ENCODE results near the gene RGS19.
"Not testable (repeated sequence)": the region's sequence is repeated elsewhere in the genome, so short reads cannot be mapped to it uniquely, and the experiment has no call there.

Gene RGS19

DNA sequence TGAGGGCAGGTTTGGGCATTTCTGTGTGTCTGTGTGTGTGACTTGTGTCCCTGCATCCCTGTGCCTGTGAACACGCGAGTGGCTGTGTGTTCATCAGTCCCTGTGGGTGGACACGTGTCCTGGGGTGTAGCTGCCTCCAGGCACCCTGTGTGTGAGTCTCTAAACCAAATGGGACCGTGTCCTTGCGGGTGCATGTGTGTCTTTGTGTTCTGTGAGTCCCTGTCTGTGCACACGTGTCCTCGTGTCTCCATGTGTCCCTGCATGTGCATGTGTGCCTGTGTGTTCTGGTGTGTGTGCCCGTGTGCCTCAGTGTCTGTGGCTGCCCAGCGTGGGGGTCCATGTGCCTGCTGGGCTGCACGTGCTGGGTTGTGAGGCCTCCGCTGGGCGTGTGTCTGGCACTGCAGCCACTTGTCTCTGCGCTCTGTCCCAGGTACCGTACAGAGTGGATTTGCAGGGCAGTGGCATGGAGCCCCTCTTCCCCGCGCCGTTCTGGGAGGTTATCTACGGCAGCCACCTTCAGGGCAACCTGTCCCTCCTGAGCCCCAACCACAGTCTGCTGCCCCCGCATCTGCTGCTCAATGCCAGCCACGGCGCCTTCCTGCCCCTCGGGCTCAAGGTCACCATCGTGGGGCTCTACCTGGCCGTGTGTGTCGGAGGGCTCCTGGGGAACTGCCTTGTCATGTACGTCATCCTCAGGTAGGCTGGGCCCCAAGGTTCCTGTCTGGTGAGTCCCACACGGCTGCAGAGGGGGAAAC lies 13.1 kb upstream of the RGS19 start:
- no peak for DNase-seq

GRCh38 chr20:64091770-64092169 lies 12.5 kb upstream of the RGS19 start:
- no peak for DNase-seq

GRCh38 chr20:64091340-64091739 lies 12.0 kb upstream of the RGS19 start:
- DNase-seq = no peak

DNA sequence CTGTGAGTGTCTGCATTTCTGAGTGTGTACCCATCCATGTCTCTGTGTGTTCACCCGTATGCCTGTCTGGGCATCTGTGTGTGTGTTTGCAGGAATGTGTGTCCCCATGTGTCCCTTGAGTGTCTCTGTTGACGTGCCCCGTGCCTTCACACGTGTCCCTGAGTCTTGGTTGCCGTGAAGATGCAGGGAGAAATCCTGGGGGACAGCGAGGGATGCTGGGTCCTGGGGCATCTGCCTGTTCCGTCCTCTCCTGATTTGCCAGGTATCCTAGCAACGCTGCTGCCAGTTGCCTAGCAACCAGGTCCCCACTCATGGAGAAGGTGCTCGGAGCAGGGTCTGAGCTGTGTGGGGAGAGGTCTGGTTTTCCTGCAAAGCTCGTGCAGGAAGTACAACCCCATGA lies 10.8 kb upstream of the RGS19 start:
- no peak for DNase-seq

GRCh38 chr20:64088586-64088985 lies 9.3 kb upstream of the RGS19 start:
- not testable (repeated sequence) for DNase-seq

DNA sequence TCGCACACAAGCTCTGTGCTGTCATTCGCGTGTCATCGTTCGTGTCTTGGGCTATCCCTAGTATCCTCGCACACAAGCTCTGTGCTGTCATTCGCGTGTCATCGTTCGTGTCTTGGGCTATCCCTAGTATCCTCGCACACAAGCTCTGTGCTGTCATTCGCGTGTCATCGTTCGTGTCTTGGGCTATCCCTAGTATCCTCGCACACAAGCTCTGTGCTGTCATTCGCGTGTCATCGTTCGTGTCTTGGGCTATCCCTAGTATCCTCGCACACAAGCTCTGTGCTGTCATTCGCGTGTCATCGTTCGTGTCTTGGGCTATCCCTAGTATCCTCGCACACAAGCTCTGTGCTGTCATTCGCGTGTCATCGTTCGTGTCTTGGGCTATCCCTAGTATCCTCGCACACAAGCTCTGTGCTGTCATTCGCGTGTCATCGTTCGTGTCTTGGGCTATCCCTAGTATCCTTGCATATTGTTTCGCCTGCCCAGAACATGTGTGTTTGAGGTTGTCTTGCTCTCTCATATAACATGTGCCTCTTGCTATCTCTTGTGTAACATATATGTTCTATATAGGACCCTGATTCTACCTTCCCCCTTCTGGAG lies 8.0 kb upstream of the RGS19 start:
- not testable (repeated sequence) for DNase-seq

GRCh38 chr20:64086801-64087200 lies 7.5 kb upstream of the RGS19 start:
- DNase-seq = no peak

DNA sequence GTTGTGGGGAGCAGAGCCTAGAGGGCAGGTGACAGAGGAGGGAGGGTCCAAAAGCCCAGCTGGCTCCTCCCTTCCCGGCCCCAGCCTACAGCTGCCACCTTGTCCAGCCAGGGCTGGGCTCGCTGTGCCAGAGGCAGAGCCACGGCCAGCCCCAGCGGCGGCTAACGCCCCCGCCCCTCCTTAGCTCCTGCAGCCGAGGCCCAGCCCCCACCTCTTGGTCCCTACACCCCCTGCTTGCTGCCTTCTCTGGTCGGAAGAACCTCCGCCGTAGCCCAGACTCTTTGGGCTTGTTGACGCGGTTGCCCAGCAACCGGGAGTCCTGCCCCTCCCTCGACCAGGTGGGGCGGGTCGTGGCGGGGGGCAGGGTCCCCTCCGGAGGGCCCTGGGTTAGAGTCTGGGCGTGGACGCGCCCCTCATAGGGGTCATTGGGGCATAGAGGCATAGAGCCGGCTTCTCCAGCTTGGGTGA lies 5.4 kb upstream of the RGS19 start:
- no peak for DNase-seq

- DNase-seq = no peak
These were observed 4.7 kb upstream of the RGS19 start, which contains the start of gene LKAAEAR1 for GRCh38 chr20:64083804-64084684. LKAAEAR1 (minus strand) TSS chr20:64084398; CDS start chr20:64084219, 179 bp downstream.

GRCh38 chr20:64083378-64083803 lies 4.1 kb upstream of the RGS19 start:
- DNase-seq = peak; percentile 62

GRCh38 chr20:64082820-64083377 lies 3.6 kb upstream of the RGS19 start:
- no peak for DNase-seq

DNA sequence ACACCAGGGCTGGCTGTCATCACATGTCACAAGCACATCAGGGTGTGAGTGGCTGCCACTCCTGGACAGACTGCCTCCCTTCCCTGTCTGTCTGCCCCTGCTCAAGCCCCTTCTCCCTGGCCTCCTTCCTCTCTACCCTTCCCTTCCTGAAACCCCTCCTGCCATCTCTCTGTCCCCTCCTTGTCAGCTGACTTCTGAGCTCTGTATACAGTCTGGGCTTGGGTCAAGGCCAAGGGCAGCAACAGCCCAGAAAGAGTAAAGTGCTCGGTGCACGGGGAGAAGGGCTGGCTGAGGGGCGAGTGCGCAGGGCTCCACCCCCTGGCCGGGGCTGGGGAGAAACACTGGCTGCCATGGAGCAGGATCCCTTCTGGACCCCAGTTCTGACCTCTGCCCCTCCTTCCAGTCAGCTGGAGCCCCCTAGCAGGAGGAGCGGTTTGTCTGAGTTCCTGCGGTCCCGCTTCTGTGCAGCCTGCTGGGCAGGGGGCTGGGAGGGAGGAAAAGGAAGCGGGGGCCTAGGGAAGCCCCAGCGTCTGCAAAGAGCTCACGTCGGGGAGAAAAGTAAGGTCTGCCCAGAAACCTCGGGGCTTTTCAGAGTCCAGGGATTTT lies 2.9 kb upstream of the RGS19 start:
- DNase-seq = no peak

- DNase-seq = no peak
These were observed 2.3 kb upstream of the RGS19 start for GRCh38 chr20:64081624-64081964.

DNA sequence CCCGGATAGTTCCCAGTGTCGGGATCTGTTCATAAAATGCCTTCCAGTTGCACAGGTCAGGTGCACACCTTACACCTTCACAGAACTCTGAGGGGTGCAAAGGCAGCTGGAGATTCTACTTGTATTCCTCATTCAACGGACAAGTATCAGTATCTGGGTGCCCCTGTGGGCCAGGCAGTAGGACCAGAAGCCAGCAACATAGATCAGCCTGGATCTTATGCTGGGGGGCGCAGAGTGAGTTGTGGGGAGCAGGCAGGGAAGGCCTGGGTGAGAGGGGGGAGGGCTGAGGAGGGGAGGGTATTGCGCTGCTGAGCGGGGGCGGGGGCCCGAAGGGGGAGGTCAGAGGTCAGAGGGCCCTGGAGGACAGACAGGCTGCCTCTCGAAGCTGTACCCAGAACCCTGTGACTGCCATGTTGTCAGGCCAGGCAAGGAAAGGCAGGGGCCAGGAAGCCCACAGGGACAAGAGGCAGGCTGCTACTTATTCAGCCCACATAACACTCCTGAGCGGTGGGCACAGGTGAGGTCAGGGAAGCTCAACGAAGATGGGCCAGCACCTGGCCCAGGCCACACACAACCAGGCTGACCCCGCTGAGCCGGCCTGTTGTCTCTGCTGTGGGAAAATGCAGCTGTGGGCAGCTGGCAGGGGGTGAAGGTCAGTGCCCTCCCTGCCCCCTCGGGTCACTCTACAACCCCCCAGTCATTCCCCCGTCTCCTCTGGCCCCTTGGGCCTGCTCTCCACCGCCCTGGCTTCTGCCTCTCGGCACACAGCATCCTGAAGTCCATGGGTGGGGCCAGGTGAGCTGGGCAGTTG lies 1.7 kb upstream of the RGS19 start:
- no peak for DNase-seq

- DNase-seq = no peak
These were observed 895 bp upstream of the RGS19 start, which contains the start of gene OPRL1 for GRCh38 chr20:64080013-64080812. OPRL1 (plus strand) TSS chr20:64080082; CDS start chr20:64092721, 12,639 bp downstream.

- DNase-seq = no peak
These were observed 415 bp downstream of the RGS19 start for GRCh38 chr20:64078934-64079272.

DNA sequence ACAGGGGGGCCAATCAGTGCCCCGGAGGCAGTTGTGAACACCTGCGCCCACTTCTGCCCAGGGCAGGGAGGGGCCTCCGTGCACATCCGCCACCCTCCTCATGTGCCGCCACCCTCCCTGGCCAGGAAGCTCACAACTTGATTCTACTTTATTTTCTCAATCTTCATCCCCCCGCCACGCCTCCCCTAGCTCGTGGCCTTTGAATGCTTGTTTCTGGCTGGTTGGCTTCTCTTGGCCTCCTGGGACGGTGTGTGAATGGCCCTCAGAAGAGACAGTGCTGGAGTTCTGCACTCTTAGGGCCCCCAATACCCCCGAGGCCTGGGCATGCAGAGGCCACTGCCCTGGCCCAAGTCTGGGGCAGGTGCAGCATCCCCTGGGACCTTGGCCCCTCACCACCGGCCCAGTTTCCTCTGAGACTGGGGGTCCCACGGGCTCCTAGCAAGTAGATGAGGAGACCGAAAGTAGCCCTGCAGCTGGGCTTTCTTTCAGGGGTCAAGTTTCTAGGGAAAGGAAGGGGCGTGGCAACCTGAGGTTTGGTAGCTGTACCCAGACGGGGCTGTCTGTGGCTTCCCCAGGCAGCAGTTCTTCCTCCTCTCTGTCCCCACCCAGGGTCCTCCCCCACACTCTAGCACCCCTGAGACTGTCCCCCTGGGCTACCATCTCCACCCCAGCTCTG lies 1.3 kb downstream of the RGS19 start:
- DNase-seq = no peak

DNA sequence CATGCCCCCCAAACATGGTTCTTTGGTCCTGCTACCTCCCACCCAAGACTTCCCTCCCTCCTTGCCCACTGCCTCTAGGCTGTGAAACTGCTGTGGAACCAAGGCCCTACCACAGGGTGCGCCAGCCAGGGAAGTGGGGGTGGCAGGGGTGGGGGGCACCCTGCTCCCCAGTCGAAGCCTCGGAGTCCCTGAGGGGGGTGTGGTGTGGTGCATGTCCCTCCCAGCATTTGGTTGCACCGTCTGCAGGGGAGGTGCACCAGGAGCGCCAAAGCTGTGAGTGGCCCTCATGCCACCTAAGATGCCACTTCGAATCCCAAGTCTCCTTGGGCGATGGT lies 1.8 kb downstream of the RGS19 start:
- no peak for DNase-seq

DNA sequence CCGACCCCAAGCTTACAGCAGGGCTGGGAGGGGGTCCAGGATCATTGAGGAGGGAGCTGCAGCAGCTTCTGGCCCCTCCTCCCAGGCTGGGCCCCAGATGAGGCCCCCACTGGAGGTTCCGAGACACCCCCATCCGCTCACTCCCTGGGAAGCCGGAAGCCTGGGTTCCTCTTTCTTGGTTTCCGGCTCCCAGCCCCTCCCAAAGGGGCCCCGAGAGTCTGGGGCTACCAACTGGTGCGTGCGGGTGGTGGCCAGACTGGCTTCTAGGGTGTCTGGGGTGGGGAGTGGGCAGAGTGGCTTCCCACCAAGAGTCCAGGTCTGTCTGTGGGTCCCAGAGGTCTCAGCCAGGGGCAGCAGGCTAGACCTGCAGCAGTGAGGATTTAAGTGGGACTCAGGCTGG lies 2.2 kb downstream of the RGS19 start:
- no peak for DNase-seq

Data from NCI-H510A (cell line).